Trophoblast cell (in vitro differentiated cells and primary cell): Measurements from ENCODE around the gene SLC35D2.

Experiments
- DNase-seq, 2 donors: peaks; one replicate each; pipeline ENCODE4 v3.0.0-alpha.2; 2016
- H2AFZ ChIP-seq: 2 replicates; pipeline ENCODE4 v1.6.1; 2013; ENCODE audit warnings: low read length, moderate library complexity, mild to moderate bottlenecking; ENCODE audit not compliant: insufficient read depth, poor library complexity
- H2AK5ac ChIP-seq: 2 replicates; pipeline ENCODE4 v1.6.1; 2013; ENCODE audit warnings: mild to moderate bottlenecking, low read length
- H2BK120ac ChIP-seq: 2 replicates; pipeline ENCODE4 v1.6.1; 2013; ENCODE audit warnings: low read length, mild to moderate bottlenecking, moderate library complexity; ENCODE audit not compliant: insufficient read depth, poor library complexity
- H2BK12ac ChIP-seq: 2 replicates; pipeline ENCODE4 v1.6.1; 2013; ENCODE audit warnings: mild to moderate bottlenecking, low read length, moderate library complexity
- H2BK5ac ChIP-seq: 2 replicates; pipeline ENCODE4 v1.6.1; 2013; ENCODE audit warnings: low read length, low read depth, moderate library complexity, mild to moderate bottlenecking; ENCODE audit not compliant: poor library complexity
- H3K14ac ChIP-seq: 2 replicates; pipeline ENCODE4 v1.6.1; 2013; ENCODE audit warnings: mild to moderate bottlenecking, low read length
- H3K18ac ChIP-seq: 2 replicates; pipeline ENCODE4 v1.6.1; 2013; ENCODE audit warnings: mild to moderate bottlenecking, low read length
- H3K23ac ChIP-seq: 2 replicates; pipeline ENCODE4 v1.6.1; 2013; ENCODE audit warnings: low read length
- H3K27ac ChIP-seq: 2 replicates; pipeline ENCODE4 v1.5.1; 2013; ENCODE audit warnings: low read depth, mild to moderate bottlenecking, inconsistent platforms, low read length, moderate library complexity
- H3K27me3 ChIP-seq: 2 replicates; pipeline ENCODE4 v1.6.1; 2013; ENCODE audit warnings: inconsistent platforms, mild to moderate bottlenecking, low read length, moderate library complexity; ENCODE audit not compliant: insufficient read depth
- H3K36me3 ChIP-seq, 2 experiments: 1 replicate in 1 of 2; 2 replicates in 1 of 2; pipeline ENCODE4 v1.6.1; 2013; ENCODE audit warnings: low read length in 2 of 2, mild to moderate bottlenecking in 2 of 2, moderate library complexity in 1 of 2; ENCODE audit not compliant: insufficient read depth in 2 of 2, control insufficient read depth in 1 of 2
- H3K4ac ChIP-seq: 2 replicates; pipeline ENCODE4 v1.6.1; 2013; ENCODE audit warnings: low read depth, mild to moderate bottlenecking, low read length, moderate library complexity
- H3K4me1 ChIP-seq, 2 experiments: 1 replicate in 1 of 2; 2 replicates in 1 of 2; pipeline ENCODE4 v1.6.1; 2013; ENCODE audit warnings: low read length in 2 of 2, mild to moderate bottlenecking in 2 of 2, moderate library complexity in 1 of 2; ENCODE audit not compliant: insufficient read depth in 2 of 2, control insufficient read depth in 1 of 2
- H3K4me2 ChIP-seq: 2 replicates; pipeline ENCODE4 v1.6.1; 2013; ENCODE audit warnings: inconsistent platforms, mild to moderate bottlenecking, low read length, moderate library complexity
- H3K4me3 ChIP-seq: 2 replicates; pipeline ENCODE4 v1.5.1; 2013; ENCODE audit warnings: mild to moderate bottlenecking, low read depth, low read length, inconsistent platforms
- H3K79me1 ChIP-seq: one replicate; pipeline ENCODE4 v1.6.1; 2013; ENCODE audit warnings: low read length
- H3K79me2 ChIP-seq: 2 replicates; pipeline ENCODE4 v1.6.1; 2013; ENCODE audit warnings: low read length, mild to moderate bottlenecking; ENCODE audit not compliant: control insufficient read depth, insufficient read depth, poor library complexity
- H3K9ac ChIP-seq: 2 replicates; pipeline ENCODE4 v1.6.1; 2013; ENCODE audit warnings: mild to moderate bottlenecking, low read length
- H3K9me3 ChIP-seq: 2 replicates; pipeline ENCODE4 v1.6.1; 2013; ENCODE audit warnings: low read depth, mild to moderate bottlenecking, control low read depth, inconsistent platforms, low read length; ENCODE audit not compliant: insufficient read depth
- H4K12ac ChIP-seq: 2 replicates; pipeline ENCODE4 v1.6.1; 2013; ENCODE audit warnings: low read depth, mild to moderate bottlenecking, low read length, moderate library complexity
- H4K8ac ChIP-seq: 2 replicates; pipeline ENCODE4 v1.6.1; 2013; ENCODE audit warnings: low read depth, mild to moderate bottlenecking, low read length, moderate library complexity
- H4K91ac ChIP-seq: one replicate; pipeline ENCODE4 v1.6.1; 2013; ENCODE audit warnings: low read depth, mild to moderate bottlenecking, low read length, moderate library complexity
- WGBS: extraction: QIAGEN DNeasy Blood & Tissue Kit; methylation state at CpG from one replicate; pipeline ENCODE4 v1.1.7; 2013; ENCODE audit warnings: missing lambda C conversion rate; ENCODE audit not compliant: insufficient read length, insufficient coverage; ENCODE audit errors: extremely low coverage; 5-methylcytosine and 5-hydroxymethylcytosine counted together

The SLC35D2 gene

DNA sequence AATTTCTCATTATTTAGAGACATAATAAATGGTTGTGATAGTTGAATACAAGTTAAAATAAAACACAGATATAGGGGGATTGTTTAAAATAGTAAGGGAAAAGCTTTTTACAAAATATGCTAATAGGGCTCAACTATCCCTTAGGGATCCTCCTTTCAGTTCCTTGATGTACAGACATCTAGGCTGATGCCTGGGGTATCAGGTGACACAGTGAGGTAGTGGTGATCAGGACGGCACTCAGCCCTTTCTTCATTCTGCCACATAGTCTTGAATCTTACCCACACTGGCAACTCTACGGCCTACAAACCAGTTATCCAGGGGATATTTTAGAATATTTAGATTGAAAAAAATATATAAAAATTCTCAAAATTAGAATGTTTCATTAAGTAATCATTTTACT, 12.5 kb upstream of the SLC35D2 start:
- Histone ChIP-seq H2AFZ (no peak overlapping the region), H3K36me3 (peaks cover 18 to 21% of the 10 kb centered on the region in 2 experiments), H3K79me2 (no peaks in the 10 kb centered on the region), H3K4me1 (peaks cover 0 to 3% of the 10 kb centered on the region in 2 experiments), H2BK5ac (no peak overlapping the region), H4K8ac (no peak overlapping the region), H3K79me1 (no peaks in the 10 kb centered on the region), H2BK12ac (no peak overlapping the region), H3K9ac (no peak overlapping the region), H3K27me3 (no peaks in the 10 kb centered on the region), H3K23ac (no peak overlapping the region), H3K4ac (no peak overlapping the region), H4K12ac (no peak overlapping the region), H3K14ac (no peak overlapping the region), H3K4me3 (no peak overlapping the region), H2AK5ac (no peak overlapping the region), H2BK120ac (no peak overlapping the region), H3K9me3 (no peaks in the 10 kb centered on the region), H4K91ac (no peak overlapping the region), H3K27ac (no peak overlapping the region), H3K4me2 (no peak overlapping the region), H3K18ac (no peak overlapping the region)
- no peak for DNase-seq
- whole genome bisulfite sequencing = no CpG with 5 or more reads among the region's 2 CpGs

DNA sequence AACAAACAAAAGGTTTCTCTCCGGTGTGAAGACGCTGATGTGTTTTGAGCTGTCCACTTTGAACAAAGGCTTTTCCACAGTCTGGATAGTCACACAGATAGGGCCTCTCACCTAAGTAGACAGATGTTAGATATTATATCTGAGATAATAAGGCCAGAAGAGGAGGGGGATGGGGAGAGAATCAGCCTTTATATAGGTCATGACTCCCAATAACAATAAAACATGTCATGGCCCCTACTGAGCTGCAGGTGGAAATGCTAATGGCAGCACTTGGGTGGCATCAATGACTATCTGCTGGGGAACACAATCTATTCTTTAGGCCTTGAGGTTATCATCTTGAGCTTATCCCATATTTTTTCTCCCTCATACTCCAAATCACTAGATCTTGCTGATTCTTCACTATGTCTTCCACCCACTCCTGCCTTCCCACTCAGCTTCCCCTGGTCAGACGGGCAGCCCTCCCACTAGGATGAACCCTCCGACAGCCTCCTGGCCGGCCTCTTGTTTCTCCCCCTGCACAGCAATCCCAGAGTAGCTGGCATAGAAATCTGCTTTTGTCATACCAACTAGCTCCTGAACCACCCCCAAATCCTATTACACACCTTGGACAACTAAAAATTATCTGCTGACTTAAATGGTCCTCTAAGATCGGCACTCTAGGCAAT, 11.5 kb upstream of the SLC35D2 start:
- H3K4me2 ChIP-seq = no peak overlapping the region
- peaks cover 20 to 25% of the 10 kb centered on the region in 2 experiments for H3K36me3 ChIP-seq
- no peaks in the 10 kb centered on the region for H3K27me3 ChIP-seq
- H3K9ac ChIP-seq = no peak overlapping the region
- no peak overlapping the region for H3K4me3 ChIP-seq
- no peak overlapping the region for H2BK12ac ChIP-seq
- no peak overlapping the region for H4K12ac ChIP-seq
- H3K14ac ChIP-seq = no peak overlapping the region
- no peak overlapping the region for H2BK120ac ChIP-seq
- H3K18ac ChIP-seq = no peak overlapping the region
- no peaks in the 10 kb centered on the region for H3K79me2 ChIP-seq
- no peak overlapping the region for H2AFZ ChIP-seq
- no peaks in the 10 kb centered on the region for H3K79me1 ChIP-seq
- no peak overlapping the region for H2BK5ac ChIP-seq
- no peak overlapping the region for H3K4ac ChIP-seq
- no peak overlapping the region for H3K27ac ChIP-seq
- H3K4me1 ChIP-seq = peaks cover 0 to 3% of the 10 kb centered on the region in 2 experiments
- WGBS = no CpG with 5 or more reads among the region's 6 CpGs
- H3K9me3 ChIP-seq = no peaks in the 10 kb centered on the region
- no peak overlapping the region for H4K8ac ChIP-seq
- H2AK5ac ChIP-seq = no peak overlapping the region
- DNase-seq = no peak
- no peak overlapping the region for H3K23ac ChIP-seq
- H4K91ac ChIP-seq = no peak overlapping the region

DNA sequence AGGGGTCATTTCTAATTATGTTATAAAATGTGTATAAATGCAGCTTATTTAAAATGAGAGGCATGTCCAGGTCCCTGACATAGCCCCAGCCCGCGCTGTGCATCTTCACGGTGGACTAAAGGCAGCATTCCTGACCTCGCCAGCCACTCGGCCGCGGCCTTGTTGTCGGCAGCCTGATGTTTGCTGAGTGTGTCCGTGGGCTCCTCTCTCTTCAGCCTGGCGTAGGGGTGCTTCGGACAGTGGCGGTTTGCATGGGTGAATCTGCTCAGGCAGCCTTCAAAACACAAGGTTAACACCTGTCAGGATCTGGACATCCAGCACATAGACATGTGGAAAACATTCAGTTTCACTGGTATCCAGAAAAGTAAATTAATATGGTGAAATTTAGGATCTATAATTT, 8.8 kb upstream of the SLC35D2 start:
- no peak overlapping the region for H3K18ac ChIP-seq
- DNase-seq = no peak
- no peak overlapping the region for H2BK5ac ChIP-seq
- H3K9me3 ChIP-seq = no peaks in the 10 kb centered on the region
- H4K91ac ChIP-seq = no peak overlapping the region
- H3K9ac ChIP-seq = no peak overlapping the region
- H4K8ac ChIP-seq = no peak overlapping the region
- no peak overlapping the region for H2AFZ ChIP-seq
- no peak overlapping the region for H3K4me3 ChIP-seq
- H3K79me1 ChIP-seq = no peaks in the 10 kb centered on the region
- no peaks in the 10 kb centered on the region for H3K4me1 ChIP-seq
- H2BK120ac ChIP-seq = no peak overlapping the region
- no peak overlapping the region for H3K23ac ChIP-seq
- H3K79me2 ChIP-seq = no peaks in the 10 kb centered on the region
- no peak overlapping the region for H2AK5ac ChIP-seq
- no CpG with 5 or more reads among the region's 12 CpGs for WGBS
- no peaks in the 10 kb centered on the region for H3K27me3 ChIP-seq
- H3K36me3 ChIP-seq = peaks cover 27 to 30% of the 10 kb centered on the region in 2 experiments
- H2BK12ac ChIP-seq = no peak overlapping the region
- H3K14ac ChIP-seq = no peak overlapping the region
- no peak overlapping the region for H4K12ac ChIP-seq
- H3K27ac ChIP-seq = no peak overlapping the region
- no peak overlapping the region for H3K4ac ChIP-seq
- H3K4me2 ChIP-seq = no peak overlapping the region

DNA sequence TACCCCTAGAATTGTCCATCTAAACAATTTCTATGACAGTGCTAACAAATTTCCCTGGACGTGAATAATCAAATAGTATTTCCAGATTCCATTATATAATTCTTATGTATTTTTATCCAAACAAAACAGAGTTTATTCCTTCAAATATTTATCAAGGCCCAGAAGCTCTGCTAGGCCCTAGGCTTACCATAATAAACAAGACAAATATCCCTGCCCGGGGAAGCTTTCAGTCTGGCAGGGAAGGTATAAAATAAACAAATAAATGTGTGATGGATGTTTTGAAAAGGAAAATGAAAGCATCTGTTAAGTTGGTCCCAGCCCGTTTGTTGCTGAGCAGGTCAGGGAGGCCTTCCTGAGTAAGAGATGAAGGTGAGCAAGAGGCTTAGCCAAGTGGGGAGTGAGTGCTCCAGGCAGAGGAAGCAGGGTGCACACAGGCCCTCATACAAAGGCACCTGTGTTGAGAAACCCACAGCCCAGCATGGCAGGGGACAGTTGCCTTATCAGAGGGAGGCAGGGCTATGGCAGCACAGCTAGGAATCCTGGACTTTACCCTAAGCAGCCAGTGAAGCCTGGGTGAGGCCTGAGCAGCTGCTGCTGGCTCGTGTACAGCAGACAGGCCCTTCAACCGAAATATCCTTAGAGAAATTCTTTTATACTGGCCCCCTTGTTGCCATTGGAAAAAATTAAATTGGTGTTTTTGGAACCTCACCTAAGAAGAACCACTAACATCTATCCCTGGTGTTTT, 7.7 kb upstream of the SLC35D2 start:
- H3K79me1 ChIP-seq = no peaks in the 10 kb centered on the region
- no peaks in the 10 kb centered on the region for H3K27me3 ChIP-seq
- no peak overlapping the region for H3K27ac ChIP-seq
- H3K9ac ChIP-seq = peak overlapping the region; percentile 17
- no peak for DNase-seq
- no peak overlapping the region for H3K4me2 ChIP-seq
- WGBS = no CpG with 5 or more reads among the region's 5 CpGs
- no peak overlapping the region for H2AK5ac ChIP-seq
- no peaks in the 10 kb centered on the region for H3K79me2 ChIP-seq
- no peak overlapping the region for H2BK5ac ChIP-seq
- H3K18ac ChIP-seq = no peak overlapping the region
- H3K4me3 ChIP-seq = no peak overlapping the region
- H3K9me3 ChIP-seq = no peaks in the 10 kb centered on the region
- H3K23ac ChIP-seq = no peak overlapping the region
- no peaks in the 10 kb centered on the region for H3K4me1 ChIP-seq
- H3K14ac ChIP-seq = no peak overlapping the region
- H4K12ac ChIP-seq = no peak overlapping the region
- H4K91ac ChIP-seq = no peak overlapping the region
- no peak overlapping the region for H4K8ac ChIP-seq
- H2AFZ ChIP-seq = no peak overlapping the region
- H2BK12ac ChIP-seq = no peak overlapping the region
- no peak overlapping the region for H2BK120ac ChIP-seq
- no peak overlapping the region for H3K4ac ChIP-seq
- peaks cover 27 to 30% of the 10 kb centered on the region in 2 experiments for H3K36me3 ChIP-seq
